ENCODE data around the gene CRHR1. TPM values are rescaled to one million over a fixed set of nuclear protein-coding genes. Genes with fewer than 3 reads are reported as not detected.

The CRHR1 gene
- total RNA-seq, 1 experiment from 2014 or later = 0.15 TPM

- in situ Hi-C loops (cut with HindIII; ENCODE audit: low pct_unique_long_range_greater_than_20kb, low sequenced_read_pairs) = no loop called here
- TF ChIP-seq TCF7L2 (IDR thresholded peaks at IDR 0.05; ENCODE audit: low read depth, low read length) (no peak), POLR2AphosphoS5 (IDR thresholded peaks at IDR 0.05; ENCODE audit: low read depth, low read length) (no peak), REST (IDR thresholded peaks at IDR 0.05; ENCODE audit: insufficient read depth in 1 of 2, low read depth in 2 of 2, low read length in 1 of 2) (no peak), SIN3A (IDR thresholded peaks at IDR 0.05; ENCODE audit: borderline replicate concordance, insufficient read depth, low read depth, low read length) (no peak)
- TF ChIP-seq, protein P1, sequence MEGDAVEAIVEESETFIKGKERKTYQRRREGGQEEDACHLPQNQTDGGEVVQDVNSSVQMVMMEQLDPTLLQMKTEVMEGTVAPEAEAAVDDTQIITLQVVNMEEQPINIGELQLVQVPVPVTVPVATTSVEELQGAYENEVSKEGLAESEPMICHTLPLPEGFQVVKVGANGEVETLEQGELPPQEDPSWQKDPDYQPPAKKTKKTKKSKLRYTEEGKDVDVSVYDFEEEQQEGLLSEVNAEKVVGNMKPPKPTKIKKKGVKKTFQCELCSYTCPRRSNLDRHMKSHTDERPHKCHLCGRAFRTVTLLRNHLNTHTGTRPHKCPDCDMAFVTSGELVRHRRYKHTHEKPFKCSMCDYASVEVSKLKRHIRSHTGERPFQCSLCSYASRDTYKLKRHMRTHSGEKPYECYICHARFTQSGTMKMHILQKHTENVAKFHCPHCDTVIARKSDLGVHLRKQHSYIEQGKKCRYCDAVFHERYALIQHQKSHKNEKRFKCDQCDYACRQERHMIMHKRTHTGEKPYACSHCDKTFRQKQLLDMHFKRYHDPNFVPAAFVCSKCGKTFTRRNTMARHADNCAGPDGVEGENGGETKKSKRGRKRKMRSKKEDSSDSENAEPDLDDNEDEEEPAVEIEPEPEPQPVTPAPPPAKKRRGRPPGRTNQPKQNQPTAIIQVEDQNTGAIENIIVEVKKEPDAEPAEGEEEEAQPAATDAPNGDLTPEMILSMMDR (IDR thresholded peaks at IDR 0.05) = no peak
- Histone ChIP-seq H3K9me3 (ENCODE audit: control insufficient read depth, insufficient read depth, low read depth, low read length) (no peaks in the 10 kb centered on the region), H3K27me3 (ENCODE audit: control insufficient read depth, insufficient read depth, low read length) (no peaks in the 10 kb centered on the region), H3K4me1 (ENCODE audit: control insufficient read depth, insufficient read depth, low read length) (no peaks in the 10 kb centered on the region), H3K36me3 (ENCODE audit: control insufficient read depth, insufficient read depth, low read length) (no peaks in the 10 kb centered on the region), H3K4me3 (ENCODE audit: low read depth in 2 of 2, low read length in 2 of 2) (no peak overlapping the region), H3K27ac (ENCODE audit: low read length) (no peak overlapping the region)
- ChIA-PET CTCF (interaction anchor here (1.2 kb wide), 1 partner anchor 105 kb away, joined by 3 read pairs; no protein-coding TSS in a partner anchor), POLR2A (no interaction called here)
- ATAC-seq = no peak
- intact Hi-C loops (cut with micrococcal nuclease; ENCODE audit: unreplicated experiment) = no loop called here
- BruUV-seq (replicated peaks) = no TSS peak
- no peak for DNase-seq (ENCODE audit: low read depth, low spot score)
These were observed 42.9 kb downstream of the CRHR1 start for GRCh38 chr17:45826919-45827588.

DNA sequence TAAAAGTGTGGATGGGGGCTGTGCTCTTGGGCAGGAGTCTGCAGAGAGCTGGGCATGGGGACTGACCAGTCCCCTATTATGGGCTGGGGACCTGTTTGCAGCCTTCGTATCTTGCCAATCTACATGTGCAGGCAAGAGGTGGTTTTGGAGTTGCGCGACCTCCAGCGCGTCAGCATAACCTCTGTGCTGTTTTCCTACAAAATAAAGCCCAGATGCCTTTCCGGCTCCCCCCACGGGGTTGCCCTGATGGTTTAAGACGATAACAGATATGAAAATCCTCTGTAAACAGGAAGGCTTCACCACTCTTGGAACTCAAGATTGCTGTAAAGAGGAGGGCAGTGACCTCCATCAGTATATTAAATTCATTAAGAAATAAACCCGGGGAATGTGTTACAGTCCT lies 44.1 kb downstream of the CRHR1 start:
- no peak overlapping the region for H3K27ac ChIP-seq (ENCODE audit: low read length)
- H3K9me3 ChIP-seq (ENCODE audit: control insufficient read depth, insufficient read depth, low read depth, low read length) = no peaks in the 10 kb centered on the region
- no peak overlapping the region for H3K4me3 ChIP-seq (ENCODE audit: low read depth in 2 of 2, low read length in 2 of 2)
- H3K36me3 ChIP-seq (ENCODE audit: control insufficient read depth, insufficient read depth, low read length) = no peaks in the 10 kb centered on the region
- no peak for TF ChIP-seq REST (IDR thresholded peaks at IDR 0.05; ENCODE audit: insufficient read depth in 1 of 2, low read depth in 2 of 2, low read length in 1 of 2)
- TF ChIP-seq TCF7L2 (IDR thresholded peaks at IDR 0.05; ENCODE audit: low read depth, low read length) = no peak
- TF ChIP-seq, protein P1 (IDR thresholded peaks at IDR 0.05) = no peak
- no peak for TF ChIP-seq POLR2AphosphoS5 (IDR thresholded peaks at IDR 0.05; ENCODE audit: low read depth, low read length)
- no peak for TF ChIP-seq SIN3A (IDR thresholded peaks at IDR 0.05; ENCODE audit: borderline replicate concordance, insufficient read depth, low read depth, low read length)
- ChIA-PET POLR2A (no interaction called here), CTCF (no interaction called here)
- no peak for ATAC-seq
- no TSS peak for BruUV-seq (replicated peaks)
- no peaks in the 10 kb centered on the region for H3K27me3 ChIP-seq (ENCODE audit: control insufficient read depth, insufficient read depth, low read length)
- intact Hi-C loops (cut with micrococcal nuclease; ENCODE audit: unreplicated experiment) = no loop called here
- H3K4me1 ChIP-seq (ENCODE audit: control insufficient read depth, insufficient read depth, low read length) = no peaks in the 10 kb centered on the region
- DNase-seq (ENCODE audit: low read depth, low spot score) = no peak
- in situ Hi-C loops (cut with HindIII; ENCODE audit: low pct_unique_long_range_greater_than_20kb, low sequenced_read_pairs) = no loop called here

Data from Panc1 (cell line).